Endometrium (tissue), 2 donors: ENCODE results near the gene LZTR1.

Experiments
- FAIRE-seq: peaks from 2 replicates; lab custom pipeline; 2012; peaks lifted over from hg19 to GRCh38; lab: Jason Lieb, UNC
- donor health status: control.
- donor health status: control.

The LZTR1 gene

GRCh38 chr22:20951151-20951931 is 30.8 kb upstream of the LZTR1 start:
- FAIRE-seq: no peak

DNA sequence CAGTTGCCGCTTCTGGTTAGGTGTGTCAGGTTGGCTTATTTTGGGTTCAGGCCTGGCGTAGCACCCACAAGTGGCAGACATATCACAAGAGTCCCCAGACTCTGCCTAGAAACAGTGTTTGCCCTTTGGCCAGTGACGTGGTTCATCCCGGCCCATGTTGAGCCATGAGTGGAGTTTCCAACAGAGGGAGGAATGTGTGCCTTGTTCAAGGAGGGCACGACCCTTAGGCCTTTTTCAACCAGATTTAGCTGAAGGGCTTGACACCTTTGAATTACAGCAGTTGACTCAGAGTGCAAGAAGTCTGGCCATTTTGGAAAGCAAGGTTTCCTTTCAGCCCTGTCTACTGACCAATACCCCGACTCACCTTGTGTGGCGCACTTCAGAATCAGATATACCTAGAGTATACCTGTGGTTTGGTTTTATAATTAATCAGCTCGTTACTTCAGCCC is 30.1 kb upstream of the LZTR1 start:
- no peak for FAIRE-seq

DNA sequence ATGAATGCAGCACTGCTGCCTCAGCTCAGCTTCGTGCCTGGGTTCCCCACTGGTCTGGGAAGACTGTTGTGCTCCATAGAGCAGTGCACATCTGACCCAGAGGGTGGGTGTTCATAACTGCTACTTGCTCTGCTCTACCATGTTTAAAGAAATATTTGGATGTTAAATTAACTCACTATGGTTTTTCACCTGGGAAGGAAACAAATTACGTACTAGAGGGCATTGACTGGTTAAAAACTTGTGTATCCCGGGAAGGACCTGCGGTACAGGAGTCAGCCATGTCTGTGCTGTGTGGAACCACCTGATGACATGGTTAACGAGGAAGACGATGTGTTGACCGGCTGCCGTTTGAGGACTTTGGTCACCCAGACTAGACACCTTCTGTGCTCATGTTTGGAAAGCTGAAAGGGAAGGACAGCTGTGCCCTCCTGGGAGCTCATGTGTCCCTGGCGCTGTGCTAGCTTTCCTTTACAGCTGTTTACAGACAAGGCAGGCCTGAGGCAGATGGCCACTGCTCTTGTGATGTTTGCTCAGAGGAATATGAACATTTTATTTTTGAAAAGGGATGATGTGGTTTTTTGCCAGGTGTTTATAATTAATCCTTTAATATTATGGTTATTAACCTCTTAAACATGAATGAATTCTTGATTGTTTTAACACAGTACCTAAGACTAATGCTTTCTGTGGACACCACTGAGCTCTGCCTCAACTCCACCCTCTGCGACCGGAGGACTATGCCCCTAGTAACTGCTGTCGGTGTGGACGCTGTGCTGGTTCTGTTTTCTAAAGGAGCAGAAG is 29.4 kb upstream of the LZTR1 start:
- FAIRE-seq: no peak

DNA sequence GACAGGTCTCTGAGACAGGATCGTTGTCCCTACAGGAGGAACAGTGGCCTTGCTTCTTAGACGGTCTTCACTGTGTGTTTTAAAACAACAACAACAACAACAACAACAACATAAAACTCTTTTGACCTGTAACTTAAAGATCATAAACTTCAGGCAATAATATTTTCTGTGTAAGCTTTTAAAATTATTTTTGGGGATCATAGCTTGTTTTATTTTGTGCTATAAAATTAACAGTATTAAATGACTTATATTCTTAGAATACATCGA is 28.8 kb upstream of the LZTR1 start:
- no peak for FAIRE-seq

GRCh38 chr22:20953668-20954500 is 28.2 kb upstream of the LZTR1 start:
- no peak for FAIRE-seq

- FAIRE-seq: no peak
Observed at GRCh38 chr22:20955548-20955947, 26.5 kb upstream of the LZTR1 start.

DNA sequence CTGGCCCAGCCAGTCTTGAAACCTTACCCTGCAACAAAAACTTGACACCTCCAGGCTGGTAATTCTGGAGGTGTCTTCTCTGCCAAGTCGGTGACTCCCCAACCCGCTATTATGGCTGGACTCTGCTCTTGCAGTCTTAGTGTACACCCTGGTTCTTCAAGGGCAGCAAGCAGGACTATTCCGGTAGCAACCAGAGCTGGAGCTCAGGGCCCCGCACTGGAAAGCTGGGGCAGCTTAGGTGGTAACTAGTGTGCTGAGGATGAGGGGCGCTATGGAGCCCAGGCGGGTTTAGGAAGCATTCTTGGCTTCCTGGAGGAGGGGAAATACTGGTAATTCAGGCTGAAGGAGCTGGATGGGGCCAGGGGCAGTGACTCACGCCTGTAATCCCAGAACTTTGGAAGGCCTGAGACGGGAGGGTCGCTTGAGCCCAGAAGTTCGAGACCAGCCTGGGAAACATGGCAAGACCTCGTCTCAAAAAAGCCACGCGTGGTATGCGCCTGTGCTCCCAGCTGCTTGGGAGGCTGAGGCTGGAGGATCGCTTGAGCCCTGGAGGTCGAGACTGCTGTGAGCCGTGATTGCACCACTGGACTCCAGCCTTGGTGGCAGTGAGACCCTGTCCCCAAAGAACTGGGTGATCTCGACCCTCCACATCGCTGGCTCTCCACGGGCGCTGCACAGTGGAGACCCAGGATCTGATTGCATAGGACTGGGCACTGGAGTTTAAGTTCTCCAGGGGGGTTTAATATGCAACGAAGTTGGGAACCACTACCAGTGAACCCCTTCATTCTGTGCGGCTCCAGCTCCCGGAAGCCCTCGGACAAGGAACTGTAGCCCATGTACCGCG is 25.6 kb upstream of the LZTR1 start:
- FAIRE-seq: no peak

DNA sequence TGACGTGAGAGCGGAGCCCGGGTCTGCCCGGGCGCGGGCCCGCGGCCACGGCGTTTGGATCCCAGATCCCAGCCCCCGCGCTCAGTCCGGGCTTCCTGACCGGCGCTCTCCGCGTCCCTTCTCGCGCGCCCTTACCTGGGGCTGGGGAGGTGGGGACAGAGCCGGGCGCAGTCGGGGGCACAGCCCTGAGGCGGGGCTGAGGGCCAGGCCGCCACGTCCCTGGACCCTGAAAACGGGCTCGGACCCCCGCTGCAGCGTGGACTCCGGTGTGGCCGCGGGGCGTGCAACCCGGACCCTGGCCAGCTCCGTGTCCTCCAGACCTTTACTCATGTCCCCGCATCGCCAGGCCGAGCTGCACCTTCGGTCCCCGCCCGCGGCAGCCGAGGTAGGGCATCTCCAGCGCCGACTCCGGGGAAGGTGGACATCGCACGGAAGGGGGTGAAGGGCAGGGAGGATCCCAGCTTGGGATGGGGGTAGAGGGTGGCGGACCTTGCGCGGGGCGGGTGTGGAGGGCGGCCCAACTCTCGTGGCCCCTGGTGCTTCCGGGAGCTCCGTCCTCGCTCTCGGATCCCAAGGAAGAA is 24.9 kb upstream of the LZTR1 start:
- FAIRE-seq: no peak

- no peak for FAIRE-seq
Observed at GRCh38 chr22:20957683-20958431, 24.2 kb upstream of the LZTR1 start.

- no peak for FAIRE-seq
Observed at GRCh38 chr22:20959578-20960461, 22.3 kb upstream of the LZTR1 start.

DNA sequence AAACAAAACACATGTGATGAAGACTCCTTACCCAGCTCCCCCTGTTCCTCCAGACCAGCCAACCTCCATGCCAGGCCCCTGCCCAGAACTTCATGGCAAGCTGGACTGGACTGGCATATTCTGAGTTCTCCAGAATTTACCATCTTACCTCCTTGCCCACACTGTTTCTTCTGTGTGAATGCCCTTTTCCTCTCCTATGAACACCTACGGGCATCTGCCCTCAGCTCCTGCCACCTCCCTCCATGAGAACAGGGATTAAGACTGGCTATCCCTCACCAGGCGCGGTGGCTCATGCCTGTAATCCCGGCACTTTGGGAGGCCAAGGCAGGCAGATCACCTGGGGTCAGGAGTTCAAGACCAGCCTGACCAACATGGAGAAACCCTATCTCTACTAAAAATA is 21.5 kb upstream of the LZTR1 start:
- no peak for FAIRE-seq

- FAIRE-seq: no peak
Observed at GRCh38 chr22:20962491-20962945, 19.6 kb upstream of the LZTR1 start.

GRCh38 chr22:20963201-20964052 is 18.7 kb upstream of the LZTR1 start:
- no peak for FAIRE-seq

DNA sequence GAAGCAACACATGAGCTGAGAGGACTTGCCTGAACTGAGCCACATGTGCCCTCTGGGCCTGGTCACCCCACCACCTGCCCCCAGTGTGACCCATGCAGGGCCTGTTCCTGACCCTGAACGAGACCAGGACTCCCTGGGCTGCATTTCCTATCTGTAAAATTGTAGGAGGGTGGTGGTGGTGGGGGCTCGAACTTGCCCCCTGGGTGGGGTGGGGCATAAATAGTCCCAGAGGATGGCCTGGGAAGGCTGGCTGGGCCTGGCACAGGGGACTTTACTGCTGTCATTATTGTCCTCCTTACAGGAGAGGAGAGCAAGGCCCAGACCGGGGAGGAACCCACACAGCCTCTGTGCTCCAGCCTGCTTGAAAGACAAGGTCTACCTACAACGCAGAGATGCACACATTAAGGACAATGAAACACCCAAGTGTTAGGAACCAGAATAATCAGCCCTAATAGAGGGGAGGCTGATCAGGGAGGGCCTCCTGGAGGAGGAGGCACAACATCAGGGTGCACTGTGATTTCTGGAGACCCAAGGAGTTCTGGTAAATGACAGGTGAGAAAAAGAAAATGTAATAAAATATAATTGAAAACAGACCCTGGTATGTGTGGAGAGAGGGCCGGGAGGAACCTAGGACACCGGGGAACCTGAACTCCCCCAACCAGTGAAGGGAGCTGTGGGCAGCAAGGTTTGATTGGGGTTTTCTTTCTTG is 17.9 kb upstream of the LZTR1 start:
- FAIRE-seq: no peak

DNA sequence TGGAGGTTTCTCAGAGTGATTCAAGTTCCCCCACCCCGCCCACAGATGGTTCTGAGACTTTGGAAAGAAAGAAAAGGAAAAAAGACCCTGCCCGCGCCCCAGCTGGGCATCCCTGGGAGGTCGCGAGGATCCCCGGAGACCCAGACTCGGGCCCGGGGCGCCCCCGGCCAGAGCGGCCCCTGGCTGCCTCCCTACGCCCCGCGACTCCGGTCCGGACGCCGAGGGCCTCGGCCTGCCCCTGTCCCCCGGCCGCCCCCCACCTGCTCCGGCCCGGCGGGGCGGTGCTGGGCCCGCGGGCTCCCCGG is 17.3 kb upstream of the LZTR1 start:
- FAIRE-seq: no peak

DNA sequence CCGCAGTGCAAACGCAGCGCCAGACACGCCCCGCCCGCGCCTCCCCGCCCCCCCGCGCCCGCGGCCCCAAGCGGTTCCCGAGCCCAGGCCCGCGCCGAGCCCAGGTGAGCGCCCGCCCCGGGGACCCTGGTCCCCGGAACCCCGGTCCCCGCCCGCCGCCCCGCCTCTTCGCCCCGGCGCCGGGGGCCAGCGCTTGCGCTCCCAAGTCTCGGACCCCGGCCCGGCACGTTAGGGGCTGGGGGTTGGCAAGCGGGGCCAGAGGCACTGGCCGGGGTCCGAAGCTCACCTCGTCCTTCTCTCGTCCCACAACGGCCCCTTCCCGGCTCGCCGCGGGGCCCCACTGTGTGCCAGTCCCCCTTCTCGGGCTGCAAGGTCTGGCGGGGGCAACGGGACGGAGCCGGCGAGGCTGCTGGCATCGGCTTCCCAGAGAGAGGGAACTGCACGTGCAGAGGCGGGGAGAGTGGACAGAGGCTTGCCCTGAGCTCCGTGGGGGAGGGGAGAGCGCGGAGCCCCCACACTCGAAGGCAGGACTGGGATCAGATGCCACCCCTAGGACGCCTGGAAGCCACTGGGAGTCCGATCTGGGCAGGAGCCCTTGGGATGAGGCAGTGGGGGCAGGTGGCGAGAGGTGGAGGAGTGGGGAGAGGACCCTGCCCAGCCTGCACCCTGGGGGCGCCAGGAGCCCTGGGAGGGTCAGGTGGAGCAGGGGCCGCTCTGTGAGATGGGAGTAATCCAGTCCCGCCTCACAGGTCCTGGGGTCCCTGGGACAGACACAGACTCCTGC is 16.8 kb upstream of the LZTR1 start:
- no peak for FAIRE-seq
